ENCODE data around the gene IL1RAP. TPM values are rescaled to one million over a fixed set of nuclear protein-coding genes. Genes with fewer than 3 reads are reported as not detected.

IL1RAP gene
- total RNA-seq, 4 donors from 2014 or later: 4.9 to 16.9 (median 10.8) TPM

DNA sequence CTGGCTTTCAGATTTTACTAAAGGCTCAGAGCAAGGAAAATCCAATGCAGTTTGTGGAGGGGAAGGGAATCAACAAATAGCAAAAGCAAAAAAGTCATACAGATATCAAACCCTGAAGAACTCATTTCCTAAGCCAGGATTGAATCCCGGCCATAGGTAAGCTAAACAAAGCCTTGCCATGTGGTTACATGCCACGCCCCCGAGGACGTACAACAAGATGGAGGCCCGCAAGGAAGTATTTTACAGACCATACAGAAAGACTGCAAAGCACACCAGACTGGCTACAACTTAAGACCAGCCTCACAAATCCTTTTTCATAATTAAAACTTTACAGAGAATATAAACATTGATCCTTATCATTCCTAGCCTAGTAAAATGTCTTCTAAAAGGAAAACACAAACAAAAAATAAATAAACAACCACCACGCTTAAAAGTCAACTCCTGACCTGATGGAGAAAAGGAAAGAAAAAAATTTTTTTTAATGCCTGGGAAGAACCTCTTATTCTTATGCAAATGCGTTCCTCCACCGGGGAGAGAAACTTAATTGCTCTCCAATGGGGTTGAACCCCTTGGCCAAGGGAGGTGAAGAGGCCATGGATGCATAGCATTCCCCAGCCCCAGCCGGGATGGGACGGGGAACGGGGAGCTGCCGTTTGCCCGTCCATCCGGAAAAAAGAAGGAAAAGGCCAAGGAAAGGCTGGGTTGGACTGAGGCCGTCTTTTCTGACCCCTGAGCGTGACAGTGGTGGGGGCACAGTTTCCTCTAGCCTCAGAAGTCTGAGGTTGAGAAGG, 39.3 kb downstream of the IL1RAP start:
- Histone ChIP-seq H3K27ac (no peak overlapping the region), H3K36me3 (no peaks in the 10 kb centered on the region), H3K27me3 (no peaks in the 10 kb centered on the region), H3K4me1 (no peaks in the 10 kb centered on the region), H3K9me3 (no peaks in the 10 kb centered on the region), H3K4me3 (replicated peaks in 1 of 3) (no peak overlapping the region)
- TF ChIP-seq POLR2A (IDR thresholded peaks at IDR 0.05): no peak
- TF ChIP-seq, protein P1, sequence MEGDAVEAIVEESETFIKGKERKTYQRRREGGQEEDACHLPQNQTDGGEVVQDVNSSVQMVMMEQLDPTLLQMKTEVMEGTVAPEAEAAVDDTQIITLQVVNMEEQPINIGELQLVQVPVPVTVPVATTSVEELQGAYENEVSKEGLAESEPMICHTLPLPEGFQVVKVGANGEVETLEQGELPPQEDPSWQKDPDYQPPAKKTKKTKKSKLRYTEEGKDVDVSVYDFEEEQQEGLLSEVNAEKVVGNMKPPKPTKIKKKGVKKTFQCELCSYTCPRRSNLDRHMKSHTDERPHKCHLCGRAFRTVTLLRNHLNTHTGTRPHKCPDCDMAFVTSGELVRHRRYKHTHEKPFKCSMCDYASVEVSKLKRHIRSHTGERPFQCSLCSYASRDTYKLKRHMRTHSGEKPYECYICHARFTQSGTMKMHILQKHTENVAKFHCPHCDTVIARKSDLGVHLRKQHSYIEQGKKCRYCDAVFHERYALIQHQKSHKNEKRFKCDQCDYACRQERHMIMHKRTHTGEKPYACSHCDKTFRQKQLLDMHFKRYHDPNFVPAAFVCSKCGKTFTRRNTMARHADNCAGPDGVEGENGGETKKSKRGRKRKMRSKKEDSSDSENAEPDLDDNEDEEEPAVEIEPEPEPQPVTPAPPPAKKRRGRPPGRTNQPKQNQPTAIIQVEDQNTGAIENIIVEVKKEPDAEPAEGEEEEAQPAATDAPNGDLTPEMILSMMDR (IDR thresholded peaks at IDR 0.05): no peak
- 89 to 97% methylated on average over 16 of the region's 16 CpGs for WGBS, 2 donors
- no peak for DNase-seq
- intact Hi-C loops (cut with DNase I): no loop called here

DNA sequence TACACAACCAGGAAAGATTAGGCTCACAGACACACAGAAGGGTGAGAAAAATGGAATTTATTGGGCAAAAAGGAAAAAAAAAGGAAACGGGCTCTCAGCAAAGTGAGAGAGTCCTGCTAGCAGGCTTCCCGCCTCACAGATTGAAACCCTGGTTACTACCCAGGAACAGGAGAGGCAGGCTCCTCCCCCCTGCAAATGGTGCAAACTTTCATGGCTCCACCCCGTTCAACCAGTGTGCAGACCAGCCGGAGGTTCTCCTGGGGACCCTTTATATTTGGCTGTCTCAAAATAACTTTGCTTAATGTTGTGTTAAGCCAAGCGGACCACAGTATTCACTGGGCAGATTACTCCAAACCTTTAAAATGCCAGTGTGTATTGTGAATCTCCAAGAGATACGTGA, 40.3 kb downstream of the IL1RAP start:
- Histone ChIP-seq H3K4me3 (replicated peaks in 1 of 3) (no peak overlapping the region), H3K27ac (no peak overlapping the region), H3K36me3 (no peaks in the 10 kb centered on the region), H3K4me1 (no peaks in the 10 kb centered on the region), H3K9me3 (no peaks in the 10 kb centered on the region), H3K27me3 (no peaks in the 10 kb centered on the region)
- intact Hi-C loops (cut with DNase I): no loop called here
- TF ChIP-seq, protein P1 (IDR thresholded peaks at IDR 0.05): no peak
- TF ChIP-seq POLR2A (IDR thresholded peaks at IDR 0.05): no peak
- no peak for DNase-seq
- 82 to 84% methylated on average over 6 of the region's 6 CpGs for WGBS, 2 donors

DNA sequence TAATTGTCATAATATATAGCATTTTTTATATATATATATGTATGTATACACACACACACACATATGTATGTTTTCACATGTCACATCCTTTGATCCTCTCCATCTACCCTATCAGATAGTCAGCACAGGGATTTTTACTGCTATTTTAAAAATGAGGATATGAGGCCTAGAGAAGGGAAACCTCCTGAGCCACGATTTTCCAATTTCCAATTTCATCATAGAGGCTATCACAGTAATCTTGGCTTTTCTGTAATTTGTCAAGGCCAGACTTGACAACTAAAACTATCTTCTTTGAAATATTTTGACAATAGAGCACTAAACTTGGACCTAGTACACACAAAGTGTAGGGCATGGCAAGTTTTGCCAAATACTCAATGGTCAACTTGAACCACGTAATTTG, 42.5 kb downstream of the IL1RAP start:
- TF ChIP-seq, protein P1 (IDR thresholded peaks at IDR 0.05): no peak
- H3K36me3 ChIP-seq: no peaks in the 10 kb centered on the region
- no peak for DNase-seq
- no peak overlapping the region for H3K27ac ChIP-seq
- H3K4me1 ChIP-seq: no peaks in the 10 kb centered on the region
- no peaks in the 10 kb centered on the region for H3K9me3 ChIP-seq
- no peak overlapping the region for H3K4me3 ChIP-seq (replicated peaks in 1 of 3)
- 88 to 93% methylated on average over 2 of the region's 2 CpGs for WGBS, 2 donors
- H3K27me3 ChIP-seq: no peaks in the 10 kb centered on the region
- intact Hi-C loops (cut with DNase I): no loop called here

DNA sequence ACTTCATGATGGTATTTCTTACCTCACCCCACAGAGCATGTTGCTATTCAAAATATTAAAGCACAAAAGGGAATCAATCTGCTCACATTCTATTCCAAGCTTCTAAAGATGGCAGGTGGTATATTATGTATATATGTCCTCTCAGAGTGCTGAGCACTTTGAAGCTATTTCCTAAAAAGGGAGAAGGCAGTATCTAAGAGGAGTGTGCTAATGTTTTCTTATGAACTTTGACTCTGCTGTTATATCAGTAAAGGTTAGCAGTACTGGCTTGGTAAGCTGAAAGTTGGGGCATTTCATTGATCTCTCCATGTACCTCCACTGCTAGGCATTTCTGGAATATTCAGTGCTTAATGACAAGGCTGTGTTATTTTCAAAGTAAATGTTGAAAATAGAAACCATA, 43.4 kb downstream of the IL1RAP start:
- DNase-seq: no peak
- Histone ChIP-seq H3K4me1 (no peaks in the 10 kb centered on the region), H3K4me3 (replicated peaks in 1 of 3) (no peak overlapping the region), H3K27ac (no peak overlapping the region), H3K36me3 (no peaks in the 10 kb centered on the region), H3K27me3 (no peaks in the 10 kb centered on the region), H3K9me3 (no peaks in the 10 kb centered on the region)
- intact Hi-C loops (cut with DNase I): no loop called here
- TF ChIP-seq, protein P1 (IDR thresholded peaks at IDR 0.05): no peak

DNA sequence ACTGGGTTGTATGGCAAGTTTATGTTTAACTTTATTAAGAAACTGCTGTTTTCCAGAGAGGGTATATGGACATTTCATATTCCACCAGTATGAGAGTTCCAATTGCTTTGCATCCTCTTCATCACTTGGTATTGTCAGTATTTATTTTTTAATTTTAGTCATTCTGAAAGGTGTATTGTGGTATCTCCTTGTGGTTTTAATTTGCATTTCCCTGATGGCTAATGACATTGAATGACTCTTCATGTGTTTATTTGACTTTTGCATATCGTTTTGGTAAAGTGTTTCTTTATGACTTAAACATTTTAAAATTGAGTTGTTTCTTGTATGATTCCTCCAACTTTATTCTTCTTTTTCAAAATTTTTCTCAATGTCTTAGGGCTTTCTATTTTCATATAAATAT, 44.4 kb downstream of the IL1RAP start:
- no peak for DNase-seq
- H3K27me3 ChIP-seq: no peaks in the 10 kb centered on the region
- no peaks in the 10 kb centered on the region for H3K36me3 ChIP-seq
- H3K9me3 ChIP-seq: no peaks in the 10 kb centered on the region
- 84 to 94% methylated on average over 1 of the region's 1 CpG for WGBS, 2 donors
- no peak overlapping the region for H3K4me3 ChIP-seq (replicated peaks in 1 of 3)
- intact Hi-C loops (cut with DNase I): no loop called here
- H3K4me1 ChIP-seq: no peaks in the 10 kb centered on the region
- no peak overlapping the region for H3K27ac ChIP-seq
- no peak for TF ChIP-seq POLR2A (IDR thresholded peaks at IDR 0.05)
- TF ChIP-seq, protein P1 (IDR thresholded peaks at IDR 0.05): no peak

All from thyroid gland (tissue), 4 donors.